ENCODE results near the gene LPAR3.

GRCh38 chr1:84930831-84931230 lies 37.8 kb upstream of the LPAR3 start:
- no peak for TF ChIP-seq POLR2A (IDR thresholded peaks at IDR 0.05)
- TF ChIP-seq, protein P1, sequence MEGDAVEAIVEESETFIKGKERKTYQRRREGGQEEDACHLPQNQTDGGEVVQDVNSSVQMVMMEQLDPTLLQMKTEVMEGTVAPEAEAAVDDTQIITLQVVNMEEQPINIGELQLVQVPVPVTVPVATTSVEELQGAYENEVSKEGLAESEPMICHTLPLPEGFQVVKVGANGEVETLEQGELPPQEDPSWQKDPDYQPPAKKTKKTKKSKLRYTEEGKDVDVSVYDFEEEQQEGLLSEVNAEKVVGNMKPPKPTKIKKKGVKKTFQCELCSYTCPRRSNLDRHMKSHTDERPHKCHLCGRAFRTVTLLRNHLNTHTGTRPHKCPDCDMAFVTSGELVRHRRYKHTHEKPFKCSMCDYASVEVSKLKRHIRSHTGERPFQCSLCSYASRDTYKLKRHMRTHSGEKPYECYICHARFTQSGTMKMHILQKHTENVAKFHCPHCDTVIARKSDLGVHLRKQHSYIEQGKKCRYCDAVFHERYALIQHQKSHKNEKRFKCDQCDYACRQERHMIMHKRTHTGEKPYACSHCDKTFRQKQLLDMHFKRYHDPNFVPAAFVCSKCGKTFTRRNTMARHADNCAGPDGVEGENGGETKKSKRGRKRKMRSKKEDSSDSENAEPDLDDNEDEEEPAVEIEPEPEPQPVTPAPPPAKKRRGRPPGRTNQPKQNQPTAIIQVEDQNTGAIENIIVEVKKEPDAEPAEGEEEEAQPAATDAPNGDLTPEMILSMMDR (IDR thresholded peaks at IDR 0.05), result no peak
